Activated effector memory CD4-positive, alpha-beta T cell treated with Interleukin-2 at 50 U/mL for 16 hours (primary cell): ENCODE measurements around the gene IRS1.
A peak's percentile ranks its signal among the peaks of the same experiment; 100 is the strongest.

Source experiments
- DNase-seq: peaks from one replicate; pipeline ENCODE4 v3.0.0-alpha.2; 2020

The IRS1 gene

DNA sequence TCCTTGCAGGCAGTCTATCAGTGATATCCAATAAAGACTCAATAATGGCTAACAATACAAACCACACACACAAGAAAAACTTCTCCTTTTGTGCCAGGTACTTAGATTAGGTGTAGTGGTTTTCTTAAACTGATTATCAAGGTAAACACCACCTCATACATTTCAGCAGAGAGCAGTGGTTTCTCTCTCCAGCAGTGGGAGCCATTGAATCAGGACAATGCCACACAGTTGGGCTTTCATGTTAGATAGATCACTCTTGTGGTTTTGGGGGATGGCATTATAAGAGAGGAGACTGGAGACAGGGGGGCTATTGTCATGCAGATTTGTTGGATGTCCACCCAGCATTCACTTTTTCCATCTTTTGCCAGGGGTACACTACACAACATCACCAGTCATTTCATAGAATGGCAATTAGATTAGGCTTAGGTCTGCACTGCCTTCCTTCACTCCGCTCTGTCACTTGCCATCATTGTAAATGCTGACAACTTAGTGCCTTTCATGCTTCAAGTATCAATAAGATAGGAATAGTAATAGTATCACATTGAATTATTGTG lies 13.6 kb upstream of the IRS1 start:
- DNase-seq = no peak

DNA sequence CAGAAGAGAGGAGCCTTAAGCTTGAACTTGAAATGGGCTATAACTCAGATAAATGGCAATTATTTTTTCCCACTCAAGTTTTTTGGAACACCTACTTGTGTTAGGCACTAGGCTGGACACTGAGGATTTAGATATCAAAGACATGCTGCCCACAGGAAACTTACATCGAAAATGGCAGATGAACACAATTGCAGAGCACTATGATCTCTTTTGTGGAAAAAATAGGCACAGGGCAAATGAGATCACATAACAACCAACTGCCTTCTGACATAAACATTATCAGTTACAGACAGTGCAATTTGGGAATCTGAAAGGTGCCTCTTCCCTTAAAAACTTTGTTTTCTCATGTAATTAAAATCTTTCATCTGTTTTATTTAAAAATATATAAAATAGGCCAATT lies 3.8 kb upstream of the IRS1 start:
- DNase-seq = no peak

DNA sequence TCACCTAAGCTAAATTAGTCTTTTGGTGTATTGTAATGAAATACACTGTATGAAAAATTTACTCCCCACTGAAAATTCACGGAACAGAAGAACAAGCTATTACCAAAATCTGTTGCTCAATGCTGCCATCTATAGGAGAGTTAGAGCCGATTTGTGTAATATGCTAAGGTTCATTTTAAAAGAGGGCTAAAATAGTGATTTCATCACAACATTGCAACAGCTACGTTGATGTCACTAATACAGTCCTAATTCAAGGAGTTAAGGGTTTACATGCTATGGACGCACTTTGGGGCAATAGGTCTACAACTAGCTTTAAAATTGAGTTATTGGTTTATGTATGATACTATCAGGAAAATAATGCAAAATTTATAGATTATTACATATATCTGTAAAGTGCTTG lies 3.0 kb upstream of the IRS1 start:
- DNase-seq = no peak

- peak; percentile 56 for DNase-seq
Measured at GRCh38 chr2:226800941-226801784, 1.5 kb upstream of the IRS1 start.

DNA sequence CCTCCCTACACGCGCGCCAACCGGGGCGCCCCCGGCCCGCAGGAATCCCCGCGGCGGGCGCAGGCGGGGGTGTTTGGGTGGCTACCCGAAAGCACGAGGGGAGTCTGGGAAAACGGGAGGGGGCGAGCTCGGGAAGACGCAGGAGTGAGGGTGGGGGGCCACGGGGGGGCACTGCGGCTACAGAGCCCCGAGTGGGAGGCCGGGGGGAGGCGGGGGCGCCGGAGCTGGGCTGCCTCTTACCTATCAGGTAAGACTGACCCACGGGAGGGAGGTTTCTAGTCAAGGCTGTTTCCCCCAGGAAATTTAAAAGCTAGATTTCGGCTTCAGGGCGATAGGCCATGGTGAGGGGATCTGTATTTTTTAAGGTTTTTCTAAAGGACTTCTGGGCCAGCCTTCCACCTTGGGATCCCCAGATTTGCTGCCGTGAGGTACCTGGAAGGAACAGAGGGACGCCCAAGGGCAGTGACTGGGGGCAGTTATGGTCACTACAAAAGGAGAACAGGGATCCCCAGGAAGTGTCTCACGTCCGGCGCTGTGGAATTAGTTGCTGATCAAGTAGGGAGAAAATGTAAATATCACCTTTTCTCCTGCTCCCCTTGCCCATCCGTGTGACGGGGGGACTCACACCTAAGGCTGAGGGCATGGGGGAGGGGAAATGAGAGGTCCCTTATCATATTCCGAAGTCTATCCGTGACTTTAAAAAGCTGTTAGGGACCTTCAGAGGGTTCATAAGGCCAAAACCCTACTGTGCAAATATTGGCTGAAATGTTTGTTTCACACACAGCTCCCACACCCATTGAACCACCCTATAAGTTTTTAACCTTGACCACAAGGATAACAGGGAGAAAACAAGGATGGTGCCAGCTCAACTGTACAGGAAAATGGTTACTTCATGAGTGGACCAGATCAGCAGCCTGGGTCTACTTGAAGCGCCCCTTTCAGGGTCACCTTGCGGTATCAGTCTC lies 638 bp upstream of the IRS1 start:
- no peak for DNase-seq

DNA sequence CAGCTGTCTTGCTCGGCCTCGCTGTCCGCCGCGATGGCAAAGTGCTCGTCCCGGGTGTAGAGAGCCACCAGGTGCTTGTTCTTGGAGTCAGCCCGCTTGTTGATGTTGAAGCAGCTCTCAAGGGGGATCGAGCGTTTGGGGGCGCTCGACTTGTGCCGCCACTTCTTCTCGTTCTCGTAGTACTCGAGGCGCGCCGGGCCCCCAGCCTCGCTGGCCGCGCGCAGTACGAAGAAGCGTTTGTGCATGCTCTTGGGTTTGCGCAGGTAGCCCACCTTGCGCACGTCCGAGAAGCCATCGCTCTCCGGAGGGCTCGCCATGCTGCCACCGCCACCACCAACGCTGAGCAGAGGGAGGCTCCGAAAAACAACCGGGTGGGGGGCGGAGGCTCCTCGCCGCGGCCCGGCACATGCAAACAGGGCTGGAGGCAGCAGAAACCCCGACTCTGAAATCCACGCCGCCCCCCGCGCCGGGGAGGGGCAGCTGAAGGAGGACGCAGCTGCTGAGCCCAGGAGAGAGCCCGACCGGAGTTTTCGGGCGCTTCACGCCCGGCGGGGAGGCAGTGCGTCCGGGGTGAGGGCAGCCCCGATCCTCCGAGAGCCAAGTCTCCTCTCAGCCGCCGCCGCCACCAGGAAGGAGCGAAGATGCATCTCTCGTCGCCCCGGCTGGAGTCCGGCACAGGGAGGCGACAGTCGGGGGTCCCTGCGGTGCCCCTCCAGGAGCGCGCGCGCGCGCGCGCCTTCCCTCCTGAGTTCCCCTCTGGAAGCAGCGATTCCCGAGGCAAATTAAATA lies 1.0 kb downstream of the IRS1 start:
- peak; percentile 32 for DNase-seq

- DNase-seq = no peak
Measured at GRCh38 chr2:226797989-226798421, 1.6 kb downstream of the IRS1 start.

DNA sequence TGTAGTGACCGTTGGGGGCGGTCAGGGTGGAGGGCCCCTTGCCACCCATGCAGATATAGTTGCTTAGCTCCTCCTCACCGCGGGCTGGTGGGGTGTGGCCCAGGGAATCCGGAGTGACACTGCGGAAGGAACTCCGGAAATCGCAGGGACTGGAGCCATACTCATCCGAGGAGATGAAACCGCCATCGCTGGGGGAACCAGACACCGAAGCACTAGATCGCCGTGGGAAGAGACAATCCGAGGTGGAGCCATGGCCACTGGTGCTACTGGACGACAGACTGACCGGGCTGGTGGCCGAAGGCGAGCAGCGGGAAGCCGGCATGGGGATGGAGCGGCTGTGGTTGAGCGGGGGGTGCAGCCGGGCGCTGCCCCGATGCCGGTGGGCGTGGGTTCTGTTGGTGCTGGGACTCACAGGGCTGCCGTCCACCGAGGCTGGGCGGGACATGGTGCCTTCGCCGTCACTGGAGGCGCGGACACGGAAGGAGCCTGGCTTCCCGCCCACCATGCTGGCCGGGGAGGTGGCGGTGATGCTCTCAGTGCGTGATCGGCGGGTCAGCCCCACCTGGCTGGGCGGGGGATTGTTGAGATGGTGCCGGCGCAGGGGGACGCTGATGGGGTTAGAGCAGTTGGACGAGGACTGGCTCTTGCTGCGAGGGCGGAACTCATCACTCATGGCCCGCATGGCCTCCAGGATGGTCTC lies 2.2 kb downstream of the IRS1 start:
- DNase-seq = no peak

DNA sequence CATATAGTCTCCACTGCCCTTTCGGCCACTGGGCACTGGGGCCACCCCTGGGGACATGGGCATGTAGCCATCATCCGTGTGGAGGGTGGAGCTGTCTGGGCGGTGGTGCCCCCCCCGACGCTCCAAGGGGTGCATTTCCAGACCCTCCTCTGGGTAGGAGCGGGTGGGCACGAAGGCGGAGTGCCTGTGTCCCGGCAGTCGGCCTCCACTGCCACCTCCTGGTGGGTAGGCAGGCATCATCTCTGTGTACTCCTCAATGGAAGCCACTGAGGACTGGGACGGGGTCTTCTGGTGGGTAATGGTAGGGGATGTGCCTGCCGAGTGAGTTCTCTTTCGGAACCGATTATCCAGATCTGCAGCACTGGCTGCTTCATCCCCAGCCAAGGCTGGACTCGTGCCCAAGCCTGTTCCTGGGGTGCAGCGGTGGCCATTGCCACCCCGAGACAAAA lies 2.8 kb downstream of the IRS1 start:
- DNase-seq = no peak

DNA sequence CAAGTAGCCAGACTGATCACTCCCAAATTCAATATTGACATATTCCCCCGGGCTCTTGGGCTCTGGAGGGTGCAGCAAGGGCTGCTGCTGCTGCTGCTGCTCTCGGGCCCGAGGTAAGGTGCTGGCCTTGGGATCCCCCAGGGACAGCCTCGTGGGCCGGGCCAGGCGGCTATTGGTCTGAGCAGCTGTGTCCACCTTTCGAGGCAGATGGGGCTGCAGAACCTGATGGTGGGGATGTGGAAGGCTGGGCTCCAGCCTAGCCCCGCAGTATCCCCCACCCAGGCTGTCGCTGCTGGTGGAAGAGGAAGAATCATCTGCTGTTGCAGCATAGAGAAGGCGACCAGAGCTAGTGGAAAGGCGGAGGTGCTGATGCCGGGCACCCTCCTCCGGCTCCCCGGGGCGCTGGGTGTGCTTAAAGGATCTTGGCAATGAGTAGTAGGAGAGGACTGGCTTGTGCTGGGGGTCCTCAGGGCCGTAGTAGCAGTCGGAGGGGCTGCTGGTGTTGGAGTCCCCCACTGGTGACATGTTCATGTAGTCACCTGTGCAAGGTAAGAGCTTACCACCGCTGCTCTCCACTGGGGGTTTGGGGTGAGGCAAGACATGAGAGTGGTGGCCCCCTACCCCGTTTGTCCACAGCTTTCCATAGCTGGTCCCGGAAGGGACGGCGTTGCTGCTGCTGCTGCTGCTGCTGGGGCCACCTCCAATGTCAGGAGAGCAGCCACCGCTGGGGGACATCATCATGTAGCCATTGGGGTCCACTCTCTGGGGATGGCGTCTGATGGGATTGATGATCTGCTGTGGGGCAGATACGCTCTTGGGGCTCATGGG lies 3.4 kb downstream of the IRS1 start:
- no peak for DNase-seq

- no peak for DNase-seq
Measured at GRCh38 chr2:226795281-226796011, 4.2 kb downstream of the IRS1 start.

DNA sequence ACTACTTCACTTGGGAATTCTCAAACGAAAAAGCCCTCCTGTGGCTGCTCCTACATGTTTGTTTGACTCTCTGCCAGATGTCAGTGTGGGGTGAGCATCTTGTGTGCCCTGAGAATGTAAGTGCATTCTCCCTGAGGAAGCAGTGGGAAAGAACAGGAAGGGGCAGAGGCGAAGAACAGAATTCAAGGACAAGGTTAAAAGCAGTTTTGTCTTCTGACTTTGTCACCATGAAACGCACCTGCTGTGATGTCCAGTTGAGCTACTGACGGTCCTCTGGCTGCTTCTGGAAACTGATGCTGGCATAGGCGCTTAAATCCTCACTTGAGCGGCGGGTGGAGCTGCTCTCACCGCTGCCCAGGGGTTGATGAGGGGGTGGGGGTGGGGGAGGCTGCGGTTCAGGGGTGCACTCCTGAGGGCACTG lies 4.9 kb downstream of the IRS1 start:
- no peak for DNase-seq

DNA sequence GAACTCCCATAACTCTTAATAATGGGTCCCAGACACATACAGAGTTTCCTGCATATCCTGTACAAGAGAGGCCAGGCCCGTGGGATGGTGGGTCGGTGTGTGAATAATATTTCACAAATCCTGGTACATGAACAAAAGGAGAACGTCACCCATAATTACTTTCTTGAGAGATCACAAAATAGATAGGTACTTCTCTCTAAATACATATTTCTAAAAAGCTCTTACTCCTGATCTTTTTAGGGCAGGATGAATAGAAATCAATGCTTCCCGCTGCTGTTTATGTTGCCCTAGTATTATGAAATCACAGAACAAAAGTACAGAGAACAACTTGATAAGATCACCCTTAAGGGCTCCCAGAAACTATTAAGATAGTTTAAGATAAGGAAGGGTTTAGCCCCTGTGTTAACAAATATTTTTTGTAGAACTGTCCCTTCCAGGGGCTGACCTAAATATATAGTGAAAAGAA lies 5.4 kb downstream of the IRS1 start:
- DNase-seq = no peak

GRCh38 chr2:226793646-226794045 lies 6.0 kb downstream of the IRS1 start:
- no peak for DNase-seq

DNA sequence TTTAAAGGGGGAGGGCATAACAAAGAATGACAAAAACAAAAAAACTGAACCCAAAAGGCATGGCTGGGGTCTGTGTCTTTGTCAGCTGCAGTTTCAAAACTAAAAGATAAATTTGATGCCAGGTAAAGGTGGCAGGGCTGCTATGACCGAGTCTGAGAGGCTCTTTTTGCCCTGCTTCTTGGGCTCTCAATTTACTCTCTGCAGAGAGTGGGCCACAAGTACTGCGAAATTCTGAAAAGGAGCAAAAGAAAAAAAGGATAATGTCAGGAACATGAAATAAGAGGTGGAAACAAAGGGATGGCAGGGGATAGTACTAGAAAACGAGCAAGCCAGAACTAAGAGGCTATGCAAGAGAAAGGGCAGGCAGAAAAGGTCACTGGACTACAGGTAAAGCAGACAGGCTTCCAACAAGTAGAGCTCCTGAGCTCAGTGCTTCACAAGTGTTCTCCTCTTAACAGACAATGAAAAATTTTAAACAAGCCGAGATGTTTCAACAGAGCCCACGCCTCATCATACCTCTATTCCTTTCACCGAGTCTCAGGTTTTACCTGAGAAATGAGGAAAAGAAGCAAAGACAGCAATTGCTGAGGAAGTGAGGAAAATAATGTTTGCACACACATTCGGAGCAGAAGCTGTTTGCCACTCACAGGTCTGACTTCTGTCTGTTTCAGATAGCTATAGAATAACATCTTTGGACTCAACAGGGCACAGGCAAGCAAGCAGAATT lies 7.3 kb downstream of the IRS1 start:
- no peak for DNase-seq

DNA sequence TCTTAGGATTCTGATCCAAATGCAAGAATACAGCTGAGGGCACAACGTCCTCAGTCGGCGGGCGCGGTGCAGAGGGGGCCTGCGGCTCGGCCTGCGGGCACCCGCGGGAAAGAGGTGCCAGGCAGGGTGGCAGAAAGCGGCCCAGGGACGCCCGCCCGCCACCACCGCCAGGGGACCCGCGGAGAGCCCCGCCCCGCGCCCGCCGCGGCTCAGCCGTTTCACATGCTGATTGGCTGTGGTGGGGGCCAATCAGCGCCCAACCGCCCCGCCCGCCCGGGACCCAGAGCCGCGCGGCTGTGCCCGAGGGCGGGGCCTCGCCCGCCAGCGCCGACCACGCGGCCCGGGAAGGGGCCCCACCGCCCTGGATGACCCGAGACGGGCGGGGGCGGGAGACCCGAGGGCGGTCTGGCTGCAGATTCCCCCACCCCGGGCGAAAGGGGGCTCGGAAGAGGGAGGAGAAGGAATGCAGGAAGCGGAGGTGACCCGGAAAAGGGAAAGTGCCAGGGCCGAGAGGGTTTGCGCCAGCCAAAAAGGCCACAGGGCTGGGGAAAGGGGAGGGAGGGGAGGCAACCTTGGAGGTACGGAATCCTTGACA lies 8.0 kb downstream of the IRS1 start:
- DNase-seq = peak; percentile 89

DNA sequence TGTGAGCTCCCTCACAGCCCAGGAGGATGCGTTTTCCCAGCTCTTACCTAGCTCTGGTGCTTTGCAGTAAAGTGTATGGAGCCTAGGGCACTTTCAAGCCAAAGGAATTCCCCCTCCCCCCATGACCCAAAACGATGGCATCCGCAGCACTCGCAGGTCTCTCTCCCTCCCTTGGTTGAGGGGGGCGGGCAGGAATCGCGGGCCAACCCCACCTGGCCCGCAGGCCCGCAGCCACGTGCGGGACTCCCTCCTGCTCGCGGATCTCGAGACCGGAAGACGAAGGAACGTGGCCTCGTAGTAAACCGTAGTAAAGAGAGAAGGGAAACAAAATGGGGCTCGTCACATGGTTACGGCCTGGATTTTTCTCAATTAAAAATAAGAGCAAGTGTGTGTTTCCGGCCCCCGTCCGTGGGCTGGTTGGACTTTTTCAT lies 8.5 kb downstream of the IRS1 start:
- DNase-seq = no peak

GRCh38 chr2:226790431-226790830 lies 9.2 kb downstream of the IRS1 start:
- no peak for DNase-seq

DNA sequence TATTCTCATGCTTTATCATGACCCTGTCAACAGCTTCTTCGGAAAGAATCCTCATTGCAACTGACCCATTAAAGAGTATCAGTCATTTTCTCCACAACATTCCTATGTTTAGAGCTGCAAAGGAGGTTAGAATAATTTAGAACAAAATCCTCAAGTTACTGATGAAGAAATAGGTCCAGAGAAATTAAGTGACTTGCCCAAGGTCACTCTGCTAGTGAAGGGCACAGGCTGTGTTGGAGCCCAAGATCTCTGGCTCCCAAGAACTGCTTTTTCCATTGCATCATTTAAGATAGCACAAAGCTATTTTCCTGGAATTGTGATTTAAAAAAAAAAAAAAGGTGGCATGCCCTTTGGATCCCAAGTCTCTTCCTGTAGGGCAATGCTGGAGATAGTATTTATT lies 9.6 kb downstream of the IRS1 start:
- no peak for DNase-seq
